Measurements from ENCODE around the gene WBP4. TPM values are rescaled to one million over a fixed set of nuclear protein-coding genes. Genes with fewer than 3 reads are reported as not detected.
"Not testable (repeated sequence)": the region's sequence is repeated elsewhere in the genome, so short reads cannot be mapped to it uniquely, and the experiment has no call there.

WBP4 gene
- total RNA-seq, 4 donors from 2014 or later, result 3.4 to 10.3 (median 8.3) TPM

DNA sequence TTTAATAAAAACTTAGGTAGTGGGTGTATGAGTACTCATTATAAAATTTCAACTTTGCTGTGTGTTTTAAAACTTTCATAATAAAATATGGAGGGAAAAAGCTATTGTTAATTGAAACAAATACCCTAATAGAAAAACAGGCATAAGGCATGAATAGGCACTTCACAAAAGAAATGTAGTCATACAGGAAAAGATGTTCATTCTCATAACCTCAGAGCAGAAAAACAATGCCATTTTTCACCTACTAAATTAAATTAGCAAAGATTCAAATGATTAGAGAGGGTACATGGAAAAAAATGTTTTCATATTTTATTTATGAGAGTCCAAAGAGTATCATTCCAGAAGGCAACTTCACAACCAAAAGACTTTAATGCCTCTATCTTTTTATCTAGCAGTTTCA, 21.6 kb upstream of the WBP4 start:
- in situ Hi-C loops (cut with MboI; ENCODE audit: low pct_ligation_motif_present in 1 of 4, low pct_unique_long_range_greater_than_20kb in 1 of 4, low sequenced_read_pairs in 3 of 4), result no loop called here
- H3K4me1 ChIP-seq, result peaks cover 0 to 6% (median 2%) of the 10 kb centered on the region in 4 donors
- no peaks in the 10 kb centered on the region for H3K27me3 ChIP-seq
- DNase-seq, result no peak
- no peak overlapping the region for H3K27ac ChIP-seq
- H3K9me3 ChIP-seq, result no peaks in the 10 kb centered on the region
- no peak for TF ChIP-seq POLR2AphosphoS5 (IDR thresholded peaks at IDR 0.05)
- no peak for TF ChIP-seq POLR2A (IDR thresholded peaks at IDR 0.05)
- TF ChIP-seq, protein P1, sequence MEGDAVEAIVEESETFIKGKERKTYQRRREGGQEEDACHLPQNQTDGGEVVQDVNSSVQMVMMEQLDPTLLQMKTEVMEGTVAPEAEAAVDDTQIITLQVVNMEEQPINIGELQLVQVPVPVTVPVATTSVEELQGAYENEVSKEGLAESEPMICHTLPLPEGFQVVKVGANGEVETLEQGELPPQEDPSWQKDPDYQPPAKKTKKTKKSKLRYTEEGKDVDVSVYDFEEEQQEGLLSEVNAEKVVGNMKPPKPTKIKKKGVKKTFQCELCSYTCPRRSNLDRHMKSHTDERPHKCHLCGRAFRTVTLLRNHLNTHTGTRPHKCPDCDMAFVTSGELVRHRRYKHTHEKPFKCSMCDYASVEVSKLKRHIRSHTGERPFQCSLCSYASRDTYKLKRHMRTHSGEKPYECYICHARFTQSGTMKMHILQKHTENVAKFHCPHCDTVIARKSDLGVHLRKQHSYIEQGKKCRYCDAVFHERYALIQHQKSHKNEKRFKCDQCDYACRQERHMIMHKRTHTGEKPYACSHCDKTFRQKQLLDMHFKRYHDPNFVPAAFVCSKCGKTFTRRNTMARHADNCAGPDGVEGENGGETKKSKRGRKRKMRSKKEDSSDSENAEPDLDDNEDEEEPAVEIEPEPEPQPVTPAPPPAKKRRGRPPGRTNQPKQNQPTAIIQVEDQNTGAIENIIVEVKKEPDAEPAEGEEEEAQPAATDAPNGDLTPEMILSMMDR (IDR thresholded peaks at IDR 0.05), result no peak
- TF ChIP-seq EP300 (IDR thresholded peaks at IDR 0.05; ENCODE audit: low read depth), result no peak
- no peak overlapping the region for H3K4me3 ChIP-seq
- H3K36me3 ChIP-seq, result no peaks in the 10 kb centered on the region
- intact Hi-C loops (cut with DNase I; ENCODE audit: low total_unique reads), result no loop called here

DNA sequence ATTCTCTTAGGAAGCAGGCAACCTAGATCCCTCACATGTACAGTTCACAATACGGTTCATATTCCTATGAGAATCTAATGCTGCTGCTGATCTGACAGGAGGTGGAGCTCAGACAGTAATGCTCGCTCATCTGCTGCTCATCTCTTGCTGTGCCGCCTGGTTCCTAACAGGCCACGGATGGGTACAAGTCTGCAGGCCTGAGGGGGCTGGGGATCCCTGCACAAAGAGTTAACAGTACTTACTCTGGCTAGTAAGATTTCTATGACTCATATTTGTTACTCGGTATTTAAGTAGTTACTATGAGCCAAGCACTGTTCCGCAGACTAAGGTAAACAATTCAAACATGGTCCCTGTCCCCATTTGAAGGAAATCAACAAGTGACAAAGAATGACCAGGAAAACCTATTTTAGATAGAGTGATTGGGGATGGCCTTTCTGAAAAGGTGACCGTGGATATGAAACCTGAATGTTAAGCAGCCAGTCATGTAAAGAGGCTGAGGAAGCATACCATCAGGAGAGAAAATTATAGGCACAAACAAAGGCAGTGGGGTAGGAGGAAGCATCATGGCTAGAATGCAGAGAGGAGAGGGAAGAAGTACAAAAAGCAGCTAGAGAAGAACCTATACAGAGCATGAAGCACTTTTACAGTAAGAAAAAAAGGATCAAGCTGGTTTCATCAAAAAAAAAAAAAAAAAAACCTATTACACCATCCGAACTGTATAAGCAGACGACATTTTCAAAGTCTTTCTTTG, 20.6 kb upstream of the WBP4 start:
- peaks cover 0 to 5% (median 0%) of the 10 kb centered on the region in 4 donors for H3K4me1 ChIP-seq

DNA sequence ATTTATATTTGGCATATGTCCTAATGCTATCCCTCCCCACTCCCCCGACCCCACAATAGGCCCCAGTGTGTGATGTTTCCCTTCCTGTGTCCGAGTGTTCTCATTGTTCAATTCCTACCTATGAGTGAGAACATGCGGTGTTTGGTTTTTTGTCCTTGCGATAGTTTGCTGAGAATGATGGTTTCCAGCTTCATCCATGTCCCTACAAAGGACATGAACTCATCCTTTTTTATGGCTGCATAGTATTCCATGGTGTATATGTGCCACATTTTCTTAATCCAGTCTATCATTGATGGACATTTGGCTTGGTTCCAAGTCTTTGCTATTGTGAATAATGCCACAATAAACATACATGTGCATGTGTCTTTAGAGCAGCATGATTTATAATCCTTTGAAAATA, 18.9 kb upstream of the WBP4 start:
- 98 to 100% methylated on average over 1 to 3 of the region's 4 CpGs for WGBS, 2 donors (ENCODE audit: low coverage in 1 of 2)
- H3K27me3 ChIP-seq; intact Hi-C loops (cut with DNase I; ENCODE audit: low total_unique reads): not testable (repeated sequence)

More for the DNA sequence above, 20.6 kb upstream of the WBP4 start:
- 56 to 83% methylated on average over 1 to 9 of the region's 9 CpGs for WGBS, 2 donors (ENCODE audit: low coverage in 1 of 2)
- intact Hi-C loops (cut with DNase I; ENCODE audit: low total_unique reads), result no loop called here
- Histone ChIP-seq H3K27ac (no peak overlapping the region), H3K9me3 (no peaks in the 10 kb centered on the region), H3K27me3 (no peaks in the 10 kb centered on the region), H3K36me3 (no peaks in the 10 kb centered on the region), H3K4me3 (no peak overlapping the region)
- in situ Hi-C loops (cut with MboI; ENCODE audit: low pct_ligation_motif_present in 1 of 4, low pct_unique_long_range_greater_than_20kb in 1 of 4, low sequenced_read_pairs in 3 of 4), result no loop called here
- no peak for DNase-seq
- TF ChIP-seq POLR2AphosphoS5 (IDR thresholded peaks at IDR 0.05) (no peak), POLR2A (IDR thresholded peaks at IDR 0.05) (no peak), EP300 (IDR thresholded peaks at IDR 0.05; ENCODE audit: low read depth) (no peak)
- TF ChIP-seq, protein P1 (IDR thresholded peaks at IDR 0.05), result no peak

DNA sequence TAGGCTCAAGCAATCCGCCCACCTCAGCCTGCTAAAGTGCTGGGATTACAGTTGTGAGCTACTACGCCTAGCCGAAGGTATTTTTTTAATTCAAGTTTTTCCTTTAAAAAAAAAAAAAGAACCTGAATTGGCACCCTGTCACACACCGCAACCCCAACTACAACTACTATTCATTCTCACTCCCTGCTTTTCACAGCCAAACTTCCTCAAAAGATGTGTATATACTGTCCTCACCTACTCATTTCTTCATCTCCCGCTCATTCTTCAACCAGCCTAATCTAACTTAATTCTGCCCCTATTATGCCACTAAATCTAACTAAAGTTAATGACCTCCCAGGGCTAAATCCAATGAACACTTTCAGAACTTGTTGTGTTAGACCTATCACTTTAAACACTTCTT, 12.7 kb upstream of the WBP4 start:
- Histone ChIP-seq H3K27ac (no peak overlapping the region), H3K9me3 (no peaks in the 10 kb centered on the region), H3K4me3 (no peak overlapping the region), H3K4me1 (peaks cover 10 to 42% (median 19%) of the 10 kb centered on the region in 4 donors), H3K36me3 (no peaks in the 10 kb centered on the region), H3K27me3 (no peaks in the 10 kb centered on the region)
- DNase-seq, result no peak
- 94 to 95% methylated on average over 5 of the region's 5 CpGs for WGBS, 2 donors (ENCODE audit: low coverage in 1 of 2)
- intact Hi-C loops (cut with DNase I; ENCODE audit: low total_unique reads), result no loop called here
- TF ChIP-seq POLR2A (IDR thresholded peaks at IDR 0.05) (no peak), EP300 (IDR thresholded peaks at IDR 0.05; ENCODE audit: low read depth) (no peak), POLR2AphosphoS5 (IDR thresholded peaks at IDR 0.05) (no peak)
- TF ChIP-seq, protein P1 (IDR thresholded peaks at IDR 0.05), result no peak
- in situ Hi-C loops (cut with MboI; ENCODE audit: low pct_ligation_motif_present in 1 of 4, low pct_unique_long_range_greater_than_20kb in 1 of 4, low sequenced_read_pairs in 3 of 4), result no loop called here

More for the DNA sequence above, 18.9 kb upstream of the WBP4 start:
- DNase-seq; in situ Hi-C loops (cut with MboI; ENCODE audit: low pct_ligation_motif_present in 1 of 4, low pct_unique_long_range_greater_than_20kb in 1 of 4, low sequenced_read_pairs in 3 of 4); H3K36me3 ChIP-seq; H3K27ac ChIP-seq; H3K9me3 ChIP-seq; H3K4me1 ChIP-seq; H3K4me3 ChIP-seq: not testable (repeated sequence)

All from transverse colon (tissue), 4 donors.